ENCODE results near the gene ADCY2.

Gene ADCY2

GRCh38 chr5:7606840-7607465 is 211.0 kb downstream of the ADCY2 start:
- DNase-seq, result no peak

DNA sequence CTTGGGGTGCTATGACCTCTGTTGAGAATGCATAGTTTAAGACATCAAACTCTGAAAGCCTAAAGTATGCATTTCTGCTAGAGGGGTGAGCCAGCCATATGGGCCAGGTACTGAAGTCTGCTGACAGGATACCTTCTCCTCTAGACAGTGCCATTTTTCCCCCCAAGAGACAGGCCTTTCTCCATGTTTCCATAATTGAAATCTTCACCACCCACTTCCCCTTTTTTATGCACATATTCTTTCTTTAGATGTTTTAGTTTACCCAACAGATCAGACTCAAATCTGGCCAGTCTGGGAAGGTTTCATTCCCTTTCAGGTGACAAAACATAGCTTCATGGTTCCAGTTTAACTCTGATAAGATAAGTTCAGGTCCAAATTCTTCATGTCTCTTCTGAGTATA is 212.8 kb downstream of the ADCY2 start:
- no peak for DNase-seq

DNA sequence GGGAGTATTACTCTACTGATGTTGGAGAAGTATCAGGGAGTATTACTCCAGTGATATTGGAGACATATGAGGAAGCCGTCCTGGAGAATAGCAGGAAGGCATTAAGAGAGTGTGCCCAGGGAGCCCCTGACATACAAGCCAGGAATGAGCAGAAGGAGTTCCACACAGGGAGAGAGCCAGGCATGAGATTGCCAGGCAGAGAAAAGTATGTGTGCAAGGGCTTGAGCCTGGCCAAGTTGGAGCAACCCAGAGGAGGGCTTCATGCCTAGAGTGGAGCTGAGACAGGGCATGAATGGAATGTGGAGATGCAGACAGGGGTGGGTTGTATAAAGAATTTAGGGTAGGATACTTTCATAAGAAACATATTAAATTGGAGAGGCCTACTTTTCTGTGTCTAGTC is 213.8 kb downstream of the ADCY2 start:
- no peak for DNase-seq

DNA sequence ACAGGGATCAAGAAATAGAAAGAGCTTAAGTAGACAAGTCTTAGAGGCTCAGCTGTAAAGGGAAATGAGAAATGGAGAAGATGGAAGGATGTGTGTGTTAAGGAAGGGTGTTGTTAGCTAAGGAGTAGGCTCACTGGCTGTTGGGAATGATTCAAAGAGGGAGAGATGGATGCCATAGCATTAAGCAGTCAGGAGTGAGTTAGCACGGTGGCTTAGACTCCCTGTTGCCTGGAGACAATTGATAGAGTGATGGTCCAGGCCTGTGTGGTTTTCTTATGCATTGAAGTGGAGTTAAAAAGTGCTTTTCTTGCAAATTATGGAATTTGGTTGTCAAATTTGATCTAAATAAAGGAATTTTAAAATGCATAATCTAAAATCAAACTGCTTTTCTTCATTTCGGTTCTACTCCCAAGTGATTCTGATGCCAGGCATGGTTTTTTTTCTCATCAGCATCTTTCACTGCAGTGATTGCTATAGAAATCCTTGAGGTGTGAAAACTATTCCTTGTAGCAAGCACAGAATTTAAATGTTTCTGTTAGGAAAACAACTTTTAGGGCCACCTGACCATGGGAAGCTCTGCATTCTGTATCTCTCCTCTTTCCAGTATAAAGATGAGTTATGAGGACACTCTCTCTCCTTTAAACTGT is 214.7 kb downstream of the ADCY2 start:
- no peak for DNase-seq

GRCh38 chr5:7611518-7611917 is 215.6 kb downstream of the ADCY2 start:
- DNase-seq, result no peak

- DNase-seq, result no peak
These were observed 219.7 kb downstream of the ADCY2 start for GRCh38 chr5:7615566-7616061.

DNA sequence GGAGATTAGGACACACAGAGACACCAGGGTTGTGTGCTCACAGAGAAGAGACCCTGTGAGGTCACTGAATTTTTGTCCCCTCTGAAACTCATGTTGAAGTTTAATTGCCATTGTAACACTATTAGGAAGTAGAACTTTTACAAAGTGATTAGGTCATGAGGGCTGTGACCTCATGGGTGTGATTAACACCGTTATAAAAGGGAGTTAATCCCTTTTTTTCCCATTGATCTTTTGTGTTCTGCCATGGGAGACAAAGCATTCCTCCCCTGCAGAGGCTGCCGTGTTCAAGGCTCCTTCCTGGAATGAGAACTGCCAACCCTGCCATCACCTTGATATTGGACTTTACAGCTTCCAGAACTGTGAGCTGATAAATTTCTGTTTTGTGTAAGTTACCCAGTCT is 221.0 kb downstream of the ADCY2 start:
- no peak for DNase-seq

DNA sequence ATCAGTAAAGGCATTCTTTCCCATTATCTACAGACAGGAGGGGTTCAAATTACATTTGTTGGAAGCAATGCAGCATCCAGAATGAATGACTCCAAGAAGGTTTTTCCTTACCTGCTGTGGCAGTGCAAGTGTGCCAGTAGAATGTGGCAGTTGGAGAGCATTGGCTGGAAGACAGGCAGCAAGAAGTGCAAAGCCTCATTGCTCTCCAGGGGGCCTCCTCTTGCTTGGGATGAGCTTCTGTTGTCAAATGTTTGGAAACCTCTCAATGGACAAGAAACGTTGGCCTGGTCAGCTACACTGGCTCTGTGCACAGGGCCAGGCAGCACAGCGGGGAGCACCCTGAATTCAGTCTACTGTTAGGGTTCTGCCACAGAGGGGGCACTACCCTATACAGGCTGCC is 226.6 kb downstream of the ADCY2 start:
- no peak for DNase-seq

DNA sequence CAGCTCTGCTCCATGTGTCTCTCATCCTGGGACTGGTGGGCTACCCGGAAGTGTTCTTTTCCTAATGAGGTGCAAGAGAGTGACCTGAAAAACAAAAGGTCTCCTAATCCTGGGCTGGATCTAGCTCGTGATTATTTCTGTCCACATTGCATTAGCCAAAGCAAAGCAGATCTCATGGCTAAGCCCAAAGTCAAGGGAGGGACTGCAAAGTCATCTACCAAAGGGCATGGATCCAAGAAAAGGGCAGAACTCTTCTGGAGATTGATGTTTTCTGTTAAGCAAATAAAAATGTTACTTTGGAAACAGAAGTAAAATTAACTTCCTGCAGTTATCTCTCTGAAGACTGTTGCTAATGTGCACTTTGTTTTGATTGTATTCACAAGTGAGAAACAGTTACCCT is 229.8 kb downstream of the ADCY2 start:
- no peak for DNase-seq

GRCh38 chr5:7628248-7628647 is 232.3 kb downstream of the ADCY2 start:
- DNase-seq, result no peak

DNA sequence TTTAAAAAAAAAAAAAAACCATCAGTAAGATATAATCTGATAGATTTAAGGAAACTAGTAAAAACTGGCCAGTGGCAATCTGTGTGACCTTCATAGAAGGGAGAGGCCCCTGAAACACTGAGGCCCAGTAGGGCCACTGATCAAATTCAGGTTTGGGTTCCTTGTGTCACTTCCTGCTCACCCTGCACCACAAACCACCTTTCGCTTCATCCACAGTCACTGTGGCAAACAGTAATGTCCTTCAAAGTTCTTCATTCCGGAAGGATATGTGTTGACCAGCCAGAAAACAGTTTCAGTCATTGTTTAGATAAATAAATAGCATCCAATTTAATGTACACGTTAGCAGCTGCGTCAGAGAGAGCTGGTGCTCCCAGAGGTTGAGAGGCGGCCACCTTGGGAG is 232.9 kb downstream of the ADCY2 start:
- no peak for DNase-seq

DNA sequence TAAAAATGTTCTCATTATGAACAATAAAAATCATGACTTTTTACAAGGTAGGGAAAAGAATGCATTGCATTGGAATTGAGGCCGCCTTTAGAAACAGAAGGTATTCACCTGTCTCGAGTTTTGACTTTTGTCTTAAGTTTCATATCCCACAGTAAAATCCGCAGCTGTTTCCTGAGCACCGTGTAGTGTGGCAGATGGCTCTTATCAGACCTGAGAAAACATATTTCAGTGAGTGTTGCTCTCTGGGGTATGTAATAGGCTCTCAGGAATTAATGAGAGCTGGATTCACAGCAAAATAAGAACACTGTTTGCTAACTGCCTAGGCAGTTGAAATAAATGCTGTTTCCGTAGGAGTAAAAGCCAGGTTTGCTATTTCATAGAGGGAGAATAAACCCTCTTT is 233.6 kb downstream of the ADCY2 start:
- DNase-seq, result no peak

DNA sequence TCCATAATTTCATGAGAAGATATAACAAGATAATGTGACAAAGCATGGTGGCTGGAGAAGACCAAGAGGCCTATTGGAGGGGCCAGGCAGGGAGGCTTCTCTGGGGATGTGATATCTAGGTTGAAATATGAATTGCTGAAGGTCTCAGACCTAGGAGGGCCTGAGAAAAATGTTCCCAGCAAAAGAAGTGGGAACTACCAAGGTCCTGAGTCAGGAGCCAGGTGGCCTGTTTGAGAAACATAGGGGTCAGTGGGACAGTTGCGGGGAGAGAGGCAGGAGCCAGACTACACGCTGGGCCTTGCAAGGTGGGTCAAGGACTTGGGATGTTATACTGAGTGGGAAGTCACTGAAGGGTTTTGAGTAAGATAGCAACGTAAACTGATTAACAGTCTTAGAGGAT is 238.9 kb downstream of the ADCY2 start:
- no peak for DNase-seq

- DNase-seq, result no peak
These were observed 242.5 kb downstream of the ADCY2 start for GRCh38 chr5:7638456-7638855.

DNA sequence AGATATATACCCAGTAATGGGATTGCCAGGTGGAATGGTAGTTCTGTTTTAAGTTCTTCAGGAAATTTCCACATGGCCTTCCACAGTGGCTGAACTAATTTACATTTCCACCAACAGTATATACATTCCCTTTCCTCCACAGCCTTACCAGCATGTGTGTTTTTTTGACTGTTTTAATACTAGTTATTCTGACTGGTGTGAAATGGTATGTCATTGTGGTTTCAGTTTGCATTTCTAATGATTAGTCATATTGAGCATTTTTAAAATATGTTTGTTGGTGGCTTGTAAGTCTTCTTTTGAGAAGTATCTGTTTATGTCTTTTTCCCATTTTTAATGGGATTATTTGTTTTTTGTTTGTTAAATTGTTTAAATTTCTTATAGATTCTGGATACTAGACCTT is 246.1 kb downstream of the ADCY2 start:
- no peak for DNase-seq

DNA sequence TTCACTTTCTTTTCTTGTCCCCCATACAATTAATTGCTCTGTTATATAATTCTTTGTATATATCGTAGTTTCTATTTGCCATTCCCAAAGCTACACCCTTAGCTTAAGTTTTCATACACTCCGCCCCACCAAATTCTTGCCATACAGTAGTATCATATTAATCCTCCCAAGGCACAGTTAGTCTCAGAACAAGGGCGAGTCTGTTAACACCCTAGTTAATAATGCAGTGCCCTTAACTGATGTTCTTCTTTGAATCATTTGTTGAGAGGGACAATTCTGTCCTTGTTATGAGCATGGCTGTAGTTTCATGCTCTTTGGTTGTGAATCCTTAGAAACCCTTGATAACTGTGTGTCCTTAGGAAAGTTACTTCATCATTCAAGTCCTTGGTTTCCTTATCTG is 248.8 kb downstream of the ADCY2 start:
- no peak for DNase-seq

DNA sequence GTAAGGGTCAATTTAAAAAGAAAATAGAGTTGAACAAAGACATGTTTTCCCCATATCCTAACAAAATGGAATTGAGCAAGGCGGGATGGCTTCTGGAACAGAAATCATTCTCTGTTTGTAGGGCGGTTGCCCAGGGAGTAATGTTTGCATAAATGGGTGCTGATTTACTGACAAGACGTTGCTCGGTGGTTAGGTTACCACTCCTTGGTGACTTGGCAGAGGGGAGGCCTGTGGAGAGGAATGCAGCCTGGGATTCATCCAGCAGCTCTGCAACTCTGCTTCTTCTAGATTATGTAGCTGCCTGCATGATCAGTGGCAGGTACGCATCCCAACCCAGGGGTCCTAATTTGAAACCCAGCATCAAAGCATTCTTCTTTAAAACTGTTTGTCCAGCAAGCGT is 254.8 kb downstream of the ADCY2 start:
- DNase-seq, result no peak

- no peak for DNase-seq
These were observed 257.1 kb downstream of the ADCY2 start for GRCh38 chr5:7653046-7653445.

- no peak for DNase-seq
These were observed 261.2 kb downstream of the ADCY2 start for GRCh38 chr5:7657153-7657552.

- DNase-seq, result no peak
These were observed 263.5 kb downstream of the ADCY2 start for GRCh38 chr5:7659420-7659819.

DNA sequence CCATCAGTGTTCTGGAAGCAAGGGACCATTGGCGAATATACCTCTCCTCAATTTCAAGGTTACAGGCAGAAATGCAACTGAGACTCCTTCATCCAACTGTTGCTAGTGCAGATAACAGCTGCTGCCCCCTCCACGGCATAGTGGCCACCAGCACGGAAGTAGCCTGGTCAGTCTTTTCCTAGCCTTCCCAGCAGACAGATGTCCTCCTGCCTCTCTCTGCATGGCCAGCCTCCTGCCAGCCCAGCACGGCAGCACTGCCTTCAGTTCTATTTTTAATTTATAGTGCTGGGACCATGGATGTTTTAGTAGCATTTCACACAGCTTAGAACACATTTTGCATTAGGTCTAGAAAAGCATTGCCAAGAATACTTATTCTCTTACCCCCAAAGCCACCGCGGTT is 266.4 kb downstream of the ADCY2 start:
- DNase-seq, result no peak

- DNase-seq, result no peak
These were observed 267.9 kb downstream of the ADCY2 start for GRCh38 chr5:7663808-7664207.

- no peak for DNase-seq
These were observed 268.3 kb downstream of the ADCY2 start for GRCh38 chr5:7664208-7664607.

DNA sequence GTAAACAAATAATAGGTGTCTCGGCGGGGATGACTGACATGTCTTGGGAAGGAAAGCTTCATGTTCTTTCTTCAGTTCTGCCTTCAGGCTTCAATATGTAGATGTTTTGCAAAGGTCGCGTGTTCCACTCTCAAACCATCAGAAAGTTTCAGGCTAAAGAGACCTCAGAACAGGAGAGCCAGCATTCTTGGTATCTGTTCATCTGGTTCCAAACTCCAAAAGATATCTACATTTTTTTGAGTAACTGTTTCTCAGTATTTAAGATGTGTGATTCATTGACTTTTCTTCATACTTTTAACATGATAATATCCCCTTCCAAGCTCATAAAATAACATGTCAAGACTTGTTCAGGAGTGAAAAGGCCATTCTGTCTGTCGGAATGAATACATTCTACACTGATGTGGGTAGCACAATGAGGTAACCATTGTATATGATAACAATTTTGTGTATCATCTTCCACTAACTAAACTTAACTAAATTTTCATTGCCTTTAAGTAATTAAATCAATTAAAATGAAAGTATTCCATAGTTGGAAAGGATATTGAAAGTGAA is 271.4 kb downstream of the ADCY2 start:
- no peak for DNase-seq
